HepG2 (cell line): ENCODE measurements around the gene LIPT2.

Experiments
- CREB1 ChIP-seq, 2 experiments: fragments of 450-650 bp in 1 of 2; IDR thresholded peaks; 2 replicates each; pipeline ENCODE4 v1.6.1; 2016 to 2017; ENCODE audit warnings: control low read depth in 1 of 2, mild to moderate bottlenecking in 1 of 2, missing compliant biosample characterization in 1 of 2, missing genetic modification characterization in 1 of 2
- EP300 ChIP-seq, 3 experiments: sonication (generic) in 1 of 3; formaldehyde crosslinking in 1 of 3; IDR thresholded peaks; 2 replicates each; pipeline versions ENCODE4 v1.5.1 to v1.6.1; 2011 to 2020; ENCODE audit warnings: low read depth in 2 of 3, low read length in 2 of 3, borderline replicate concordance in 1 of 3, improper control_type of control experiment in 1 of 3, mild to moderate bottlenecking in 1 of 3, missing genetic modification reagents in 1 of 3, moderate library complexity in 1 of 3
- HNRNPLL ChIP-seq: fragments of 200-400 bp; formaldehyde crosslinking; IDR thresholded peaks from 2 replicates; pipeline ENCODE4 v1.6.1; 2017; ENCODE audit warnings: mild to moderate bottlenecking, low read depth, low read length; ENCODE audit not compliant: poor library complexity, severe bottlenecking
- KDM5A ChIP-seq: fragments of 200-600 bp; sonication (generic); IDR thresholded peaks from 2 replicates; pipeline ENCODE4 v1.7.0; 2018; ENCODE audit warnings: antibody characterized with exemption, mild to moderate bottlenecking, low read length, borderline replicate concordance
- RXRA ChIP-seq: sonication (generic); formaldehyde crosslinking; IDR thresholded peaks from 2 replicates; pipeline ENCODE4 v1.5.1; 2020; ENCODE audit warnings: missing genetic modification reagents
- TAF1 ChIP-seq: sonication (generic); formaldehyde crosslinking; IDR thresholded peaks from 2 replicates; pipeline ENCODE4 v1.4.0; 2020; ENCODE audit warnings: missing genetic modification reagents
- ZNF143 ChIP-seq: sonication (generic); formaldehyde crosslinking; IDR thresholded peaks from 2 replicates; pipeline ENCODE4 v1.4.0; 2020; ENCODE audit warnings: missing genetic modification reagents
- ZNF282 ChIP-seq: fragments of 450-650 bp; IDR thresholded peaks from 2 replicates; pipeline ENCODE4 v1.6.1; 2018; ENCODE audit not compliant: partially characterized antibody
- TF ChIP-seq, protein P1 (sequence below): sonication (generic); formaldehyde crosslinking; IDR thresholded peaks from 2 replicates; pipeline ENCODE4 v1.4.0; 2020; ENCODE audit warnings: mild to moderate bottlenecking, missing genetic modification reagents
- TF ChIP-seq, protein P2 (sequence below): IDR thresholded peaks from 2 replicates; pipeline ENCODE4 v1.6.1; 2012; ENCODE audit warnings: inconsistent platforms
- TF ChIP-seq, protein P3 (sequence below): sonication (generic); formaldehyde crosslinking; IDR thresholded peaks from 2 replicates; pipeline ENCODE4 v1.5.1; 2020; ENCODE audit warnings: missing genetic modification reagents, mild to moderate bottlenecking, borderline replicate concordance

DNA sequence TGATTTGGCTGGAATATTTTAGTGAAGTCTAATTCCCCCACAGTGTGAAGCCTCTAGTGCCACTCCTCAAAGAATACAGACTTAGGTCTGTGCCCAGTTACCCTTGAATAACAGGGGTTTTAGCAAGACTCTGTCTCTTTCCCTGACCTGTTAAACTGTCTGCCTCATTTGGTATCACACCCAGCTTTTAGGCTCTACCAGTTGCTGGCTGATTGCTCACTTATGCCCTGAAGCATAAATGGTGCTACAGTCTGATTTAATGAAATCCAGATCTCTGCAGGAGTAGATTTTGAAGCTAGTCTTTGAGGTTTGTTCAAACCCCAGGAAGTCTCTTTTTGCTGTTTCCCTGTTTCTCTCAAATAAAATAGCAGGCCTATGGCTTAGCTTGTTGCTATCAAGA lies 45.2 kb upstream of the LIPT2 start:
- TF ChIP-seq KDM5A (no peak), EP300 (IDR thresholded peaks at IDR 0.05; ENCODE audit: low read depth in 2 of 2, low read length in 2 of 2) (no peak), EP300 (CRISPR knock-in tag; IDR thresholded peaks at IDR 0.05; ENCODE audit: borderline replicate concordance) (no peak), CREB1 (IDR thresholded peaks at IDR 0.05) (no peak), CREB1 (CRISPR knock-in tag; IDR thresholded peaks at IDR 0.05) (no peak), TAF1 (CRISPR knock-in tag) (no peak), HNRNPLL (no peak), ZNF282 (no peak), RXRA (no peak), ZNF143 (CRISPR knock-in tag) (no peak)
- TF ChIP-seq, protein P1, sequence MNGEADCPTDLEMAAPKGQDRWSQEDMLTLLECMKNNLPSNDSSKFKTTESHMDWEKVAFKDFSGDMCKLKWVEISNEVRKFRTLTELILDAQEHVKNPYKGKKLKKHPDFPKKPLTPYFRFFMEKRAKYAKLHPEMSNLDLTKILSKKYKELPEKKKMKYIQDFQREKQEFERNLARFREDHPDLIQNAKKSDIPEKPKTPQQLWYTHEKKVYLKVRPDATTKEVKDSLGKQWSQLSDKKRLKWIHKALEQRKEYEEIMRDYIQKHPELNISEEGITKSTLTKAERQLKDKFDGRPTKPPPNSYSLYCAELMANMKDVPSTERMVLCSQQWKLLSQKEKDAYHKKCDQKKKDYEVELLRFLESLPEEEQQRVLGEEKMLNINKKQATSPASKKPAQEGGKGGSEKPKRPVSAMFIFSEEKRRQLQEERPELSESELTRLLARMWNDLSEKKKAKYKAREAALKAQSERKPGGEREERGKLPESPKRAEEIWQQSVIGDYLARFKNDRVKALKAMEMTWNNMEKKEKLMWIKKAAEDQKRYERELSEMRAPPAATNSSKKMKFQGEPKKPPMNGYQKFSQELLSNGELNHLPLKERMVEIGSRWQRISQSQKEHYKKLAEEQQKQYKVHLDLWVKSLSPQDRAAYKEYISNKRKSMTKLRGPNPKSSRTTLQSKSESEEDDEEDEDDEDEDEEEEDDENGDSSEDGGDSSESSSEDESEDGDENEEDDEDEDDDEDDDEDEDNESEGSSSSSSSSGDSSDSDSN (CRISPR knock-in tag), result no peak
- TF ChIP-seq, protein P2, sequence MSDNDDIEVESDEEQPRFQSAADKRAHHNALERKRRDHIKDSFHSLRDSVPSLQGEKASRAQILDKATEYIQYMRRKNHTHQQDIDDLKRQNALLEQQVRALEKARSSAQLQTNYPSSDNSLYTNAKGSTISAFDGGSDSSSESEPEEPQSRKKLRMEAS, result no peak
- TF ChIP-seq, protein P3, sequence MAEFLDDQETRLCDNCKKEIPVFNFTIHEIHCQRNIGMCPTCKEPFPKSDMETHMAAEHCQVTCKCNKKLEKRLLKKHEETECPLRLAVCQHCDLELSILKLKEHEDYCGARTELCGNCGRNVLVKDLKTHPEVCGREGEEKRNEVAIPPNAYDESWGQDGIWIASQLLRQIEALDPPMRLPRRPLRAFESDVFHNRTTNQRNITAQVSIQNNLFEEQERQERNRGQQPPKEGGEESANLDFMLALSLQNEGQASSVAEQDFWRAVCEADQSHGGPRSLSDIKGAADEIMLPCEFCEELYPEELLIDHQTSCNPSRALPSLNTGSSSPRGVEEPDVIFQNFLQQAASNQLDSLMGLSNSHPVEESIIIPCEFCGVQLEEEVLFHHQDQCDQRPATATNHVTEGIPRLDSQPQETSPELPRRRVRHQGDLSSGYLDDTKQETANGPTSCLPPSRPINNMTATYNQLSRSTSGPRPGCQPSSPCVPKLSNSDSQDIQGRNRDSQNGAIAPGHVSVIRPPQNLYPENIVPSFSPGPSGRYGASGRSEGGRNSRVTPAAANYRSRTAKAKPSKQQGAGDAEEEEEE (CRISPR knock-in tag), result no peak
